H54 (cell line): ENCODE data around the gene PARD6A.

Experiments used
- DNase-seq: peaks from one replicate; pipeline ENCODE4 v3.0.0; 2011; ENCODE audit warnings: low spot score, mixed read lengths; ENCODE audit not compliant: insufficient read length
- FAIRE-seq: peaks from 3 replicates; lab custom pipeline; 2011; peaks lifted over from hg19 to GRCh38; lab: Jason Lieb, UNC
- POLR2A ChIP-seq: IDR thresholded peaks from 2 replicates; pipeline ENCODE4 v1.6.1; 2011; ENCODE audit warnings: low read depth, mild to moderate bottlenecking, low read length

The PARD6A gene

DNA sequence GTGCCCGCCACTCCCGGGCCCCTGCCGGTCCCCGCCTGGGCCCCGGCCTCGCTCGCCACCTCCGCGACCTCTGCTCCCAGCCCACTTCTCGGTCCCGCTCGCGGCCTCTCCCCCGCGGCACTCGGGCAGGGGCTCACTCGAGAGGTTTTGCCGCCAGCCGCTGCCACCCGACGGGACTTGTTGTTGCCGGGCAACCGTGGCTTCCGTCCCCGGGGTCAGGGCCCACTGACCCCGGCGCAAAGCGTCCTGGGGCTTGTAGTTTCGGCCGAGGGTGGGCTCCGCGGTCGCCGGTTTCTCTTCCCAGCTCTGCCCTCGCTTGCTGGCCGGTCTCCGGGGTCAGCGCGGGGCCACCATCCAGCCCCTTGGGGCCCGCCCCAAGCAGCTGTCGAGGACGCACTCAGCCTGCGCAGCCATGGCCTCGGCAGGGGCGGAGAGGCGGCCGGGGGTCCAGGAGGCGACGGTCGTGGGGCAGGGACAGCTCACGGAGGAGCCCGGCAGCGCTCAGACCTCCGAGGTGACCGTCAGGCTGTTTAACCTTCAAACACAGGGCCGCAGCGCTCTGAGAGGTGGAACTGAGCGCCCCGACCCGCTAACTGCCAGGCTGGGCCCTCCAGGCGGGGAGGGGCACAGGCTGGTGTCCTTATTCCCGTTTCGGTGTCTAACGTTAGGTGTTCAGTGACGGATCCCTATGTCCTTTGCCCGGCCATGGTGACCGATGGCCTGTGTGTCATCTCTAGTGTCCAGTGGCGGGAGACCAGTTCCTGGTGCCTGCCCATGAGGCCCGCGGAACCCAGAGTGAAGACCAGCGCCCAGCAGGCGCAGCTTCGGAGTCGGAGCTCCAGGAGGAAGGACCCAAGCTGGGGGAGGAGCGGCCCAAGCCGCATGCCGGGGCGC is 6.0 kb downstream of the PARD6A start, which contains the start of the genes C16orf86 and ENKD1:
Gene C16orf86 (plus strand): TSS at position 256 of the 894 bp plus-strand sequence. CDS start 157 bp downstream, at position 413.
Gene ENKD1 (minus strand): TSS at position 192 of the 894 bp plus-strand sequence. CDS start 308 bp downstream, outside the sequence.
- no peak for TF ChIP-seq POLR2A
- DNase-seq (peak; percentile 69), FAIRE-seq (no peak)

DNA sequence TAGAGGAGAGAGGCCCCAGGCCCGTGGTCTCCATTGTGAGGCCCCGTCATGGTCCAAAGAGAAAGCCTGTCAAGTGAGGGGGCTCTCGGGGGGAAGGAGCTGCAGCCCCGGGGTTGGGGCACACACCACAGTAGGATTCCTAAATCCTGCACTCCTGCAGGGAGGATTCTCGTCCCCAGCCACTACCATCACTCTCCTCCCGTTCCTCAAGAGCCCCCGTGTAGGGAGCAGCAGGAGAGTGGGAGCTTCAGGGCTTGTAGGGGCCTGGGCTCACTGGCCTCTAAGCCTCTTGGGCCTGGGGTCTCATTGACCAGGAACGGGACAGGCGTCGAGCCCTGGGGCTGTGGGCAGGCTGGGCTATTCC is 6.7 kb downstream of the PARD6A start:
- no peak for TF ChIP-seq POLR2A
- DNase-seq (no peak), FAIRE-seq (no peak)

- DNase-seq: peak; percentile 19
- FAIRE-seq: no peak
- no peak for TF ChIP-seq POLR2A
These were observed 7.2 kb downstream of the PARD6A start for GRCh38 chr16:67667817-67668494.

- no peak for TF ChIP-seq POLR2A
- FAIRE-seq (no peak), DNase-seq (peak; percentile 11)
These were observed 7.9 kb downstream of the PARD6A start for GRCh38 chr16:67668495-67669157.

GRCh38 chr16:67669499-67670101 is 8.8 kb downstream of the PARD6A start:
- TF ChIP-seq POLR2A: no peak
- no peak for FAIRE-seq
- no peak for DNase-seq

DNA sequence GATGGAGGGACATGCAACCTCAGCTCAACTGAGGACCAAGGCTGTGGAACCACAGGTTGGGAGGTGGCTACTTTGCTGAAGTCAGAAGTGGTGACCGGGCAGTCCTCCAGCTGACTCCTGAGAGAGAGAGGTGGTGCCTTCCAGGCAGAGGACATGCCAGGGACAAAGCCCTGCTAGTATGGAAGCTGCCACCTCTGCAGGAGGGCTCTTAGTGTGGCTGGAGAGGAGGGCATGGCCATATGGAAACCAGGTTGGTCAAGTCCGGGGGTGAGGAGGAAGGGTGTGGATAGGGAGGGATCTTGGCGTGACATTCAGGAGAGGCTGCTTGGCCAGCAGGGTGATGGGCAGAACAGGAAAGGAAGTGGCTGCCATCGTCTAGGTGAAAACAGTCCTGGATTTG is 11.5 kb downstream of the PARD6A start:
- FAIRE-seq (no peak), DNase-seq (peak; percentile 26)
- no peak for TF ChIP-seq POLR2A

DNA sequence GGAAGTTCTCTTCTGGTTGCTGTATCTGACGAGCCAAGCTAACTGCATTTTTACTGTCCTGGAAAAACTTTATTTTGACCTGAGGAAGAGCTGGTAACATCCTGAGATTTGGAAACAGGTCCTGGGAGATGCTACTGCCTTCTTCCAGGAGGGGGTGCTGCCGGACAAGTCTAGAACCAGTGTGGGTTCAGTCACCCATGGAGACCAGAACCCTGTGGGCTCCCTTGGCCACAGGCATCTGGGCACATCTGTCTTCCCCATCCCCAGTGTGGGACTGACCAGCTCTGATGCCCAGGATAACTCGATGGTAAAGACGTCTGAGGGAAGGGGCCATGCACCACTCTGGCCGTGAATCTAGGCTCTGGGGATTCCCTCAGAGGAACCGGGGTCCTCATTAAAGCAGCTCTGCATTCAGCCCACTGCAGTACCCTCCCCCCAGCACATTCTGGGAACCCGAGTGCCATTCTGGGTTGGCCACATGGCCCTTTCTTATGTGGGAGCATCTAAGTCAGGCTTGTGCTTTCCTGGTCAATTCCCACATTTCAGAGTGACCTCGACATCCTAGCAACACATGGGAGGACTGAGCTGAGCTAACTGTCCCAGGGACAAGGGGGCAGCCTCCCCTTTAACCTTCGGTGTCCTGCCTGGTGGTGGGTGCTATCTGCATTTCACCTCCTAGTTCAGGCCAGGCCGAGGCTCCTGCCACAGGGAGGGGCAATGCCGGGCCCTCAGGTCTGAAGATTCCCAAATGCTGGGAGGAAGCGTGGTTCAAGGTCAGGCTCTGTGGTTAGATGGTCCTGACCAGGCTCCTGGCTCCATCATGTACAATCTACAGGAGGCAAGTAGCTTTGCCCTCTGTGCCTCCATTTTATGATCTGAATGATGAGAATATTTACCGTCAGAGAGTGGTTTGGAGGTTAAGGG is 12.2 kb downstream of the PARD6A start:
- no peak for TF ChIP-seq POLR2A
- FAIRE-seq (peak; percentile 30), DNase-seq (peak; percentile 82)

DNA sequence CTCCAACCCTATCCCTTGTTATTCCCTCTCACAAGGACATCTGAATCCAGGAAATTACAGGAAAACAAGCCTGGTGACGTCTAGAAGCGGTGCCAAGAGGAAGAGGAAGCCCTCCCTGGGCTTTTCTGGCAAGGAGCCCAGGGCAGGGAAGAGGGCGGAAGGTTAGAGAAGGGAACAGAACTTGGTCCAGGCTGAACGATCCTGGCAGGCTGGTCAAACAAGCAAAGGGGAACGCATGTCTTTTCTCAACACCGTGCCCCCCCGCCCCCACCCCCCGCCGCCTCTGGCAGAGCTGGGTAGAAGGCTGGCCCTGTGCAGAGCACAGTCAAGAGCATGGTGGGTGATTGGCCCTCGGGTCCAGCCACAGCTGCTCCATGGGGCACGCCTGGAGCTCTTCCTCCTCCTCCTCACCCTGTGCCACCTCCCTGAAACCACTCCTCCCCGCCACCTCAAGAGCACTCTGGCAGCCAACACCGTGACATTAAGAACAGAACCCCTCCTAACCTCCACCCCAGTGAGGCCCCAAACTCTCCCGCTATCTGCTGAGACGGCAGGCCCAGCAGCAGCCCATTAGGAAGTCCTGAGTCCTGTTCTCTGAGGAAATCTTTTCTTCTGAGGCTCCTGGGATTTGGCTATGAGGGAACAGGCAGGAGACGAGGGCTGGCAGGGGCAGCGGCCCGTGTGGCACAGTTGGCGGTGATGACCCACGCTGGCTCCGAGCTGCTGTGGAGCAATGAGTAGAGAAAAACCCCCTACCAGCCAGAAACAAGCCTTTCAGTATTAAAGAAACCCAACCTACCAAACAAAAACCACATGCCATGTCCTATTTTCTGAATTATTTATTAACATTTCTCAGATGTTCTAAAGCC is 13.2 kb downstream of the PARD6A start:
- FAIRE-seq (no peak), DNase-seq (peak; percentile 21)
- no peak for TF ChIP-seq POLR2A

GRCh38 chr16:67674851-67675578 is 14.3 kb downstream of the PARD6A start:
- DNase-seq (peak; percentile 26), FAIRE-seq (no peak)
- TF ChIP-seq POLR2A: no peak

GRCh38 chr16:67675579-67675935 is 14.8 kb downstream of the PARD6A start:
- DNase-seq (no peak), FAIRE-seq (no peak)
- no peak for TF ChIP-seq POLR2A

DNA sequence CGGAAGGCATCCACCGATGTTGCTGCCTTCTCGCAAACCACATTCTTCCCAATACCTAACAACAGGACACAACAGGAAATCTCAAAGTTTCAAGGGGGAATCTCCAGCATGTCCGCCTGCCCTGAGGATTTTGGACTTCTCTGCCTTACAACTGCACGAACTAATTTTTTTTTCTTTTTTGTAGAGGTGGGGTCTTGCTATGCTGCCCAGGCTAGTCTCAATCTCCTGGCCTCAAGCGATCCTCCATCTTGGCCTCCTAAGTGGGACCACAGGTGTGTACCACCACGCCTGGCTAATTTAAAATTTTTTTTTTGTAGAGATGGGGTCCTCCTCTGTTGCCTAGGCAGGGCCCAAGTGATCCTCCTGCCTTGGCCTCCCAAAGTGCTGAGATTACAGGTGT is 15.2 kb downstream of the PARD6A start:
- no peak for TF ChIP-seq POLR2A
- DNase-seq (no peak), FAIRE-seq (no peak)
